HepG2 (cell line): Measurements from ENCODE around the gene ELAPOR1. TPM values are rescaled to one million over a fixed set of nuclear protein-coding genes. Genes with fewer than 3 reads are reported as not detected.
A peak's percentile ranks its signal among the peaks of the same experiment; 100 is the strongest.

ENCODE experiments used
- CCAR2 ChIP-seq: fragments of 200-400 bp; formaldehyde crosslinking; optimal IDR thresholded peaks from 2 replicates; pipeline ENCODE3; 2018; ENCODE audit warnings: low read depth, mild to moderate bottlenecking, low read length, moderate library complexity
- CEBPB ChIP-seq: IDR thresholded peaks from 2 replicates; pipeline ENCODE4 v1.6.1; 2011; ENCODE audit warnings: low read depth, low read length, improper control_type of control experiment, borderline replicate concordance
- CREB1 ChIP-seq, 2 experiments: fragments of 450-650 bp in 1 of 2; IDR thresholded peaks; 2 replicates each; pipeline ENCODE4 v1.6.1; 2016 to 2017; ENCODE audit warnings: control low read depth in 1 of 2, mild to moderate bottlenecking in 1 of 2, missing compliant biosample characterization in 1 of 2, missing genetic modification characterization in 1 of 2
- HDAC6 ChIP-seq: fragments of 200-600 bp; sonication (generic); IDR thresholded peaks from 2 replicates; pipeline ENCODE4 v1.7.0; 2017; ENCODE audit warnings: mild to moderate bottlenecking, antibody characterized with exemption, low read length, low read depth
- IRF2 ChIP-seq: IDR thresholded peaks from 2 replicates; pipeline ENCODE4 v1.6.1; 2018; ENCODE audit warnings: missing genetic modification reagents, missing compliant biosample characterization
- PCBP2 ChIP-seq: fragments of 200-400 bp; formaldehyde crosslinking; optimal IDR thresholded peaks from 2 replicates; pipeline ENCODE3; 2018; ENCODE audit warnings: low read length, low read depth; ENCODE audit not compliant: poor library complexity, severe bottlenecking
- POGK ChIP-seq: sonication (generic); formaldehyde crosslinking; conservative IDR thresholded peaks from 2 replicates; pipeline ENCODE4 v1.8.0; 2022; ENCODE audit warnings: mild to moderate bottlenecking, moderate library complexity, missing genetic modification reagents
- POLR2AphosphoS5 ChIP-seq: IDR thresholded peaks from 2 replicates; pipeline ENCODE4 v1.6.1; 2012; ENCODE audit warnings: low read depth, low read length
- SNAPC4 ChIP-seq: sonication (generic); formaldehyde crosslinking; IDR thresholded peaks from 2 replicates; pipeline ENCODE4 v1.4.0; 2020; ENCODE audit warnings: mild to moderate bottlenecking, missing genetic modification reagents
- TEAD3 ChIP-seq: optimal IDR thresholded peaks from 2 replicates; pipeline ENCODE3; 2016; ENCODE audit warnings: borderline replicate concordance
- ZBTB39 ChIP-seq: sonication (generic); formaldehyde crosslinking; IDR thresholded peaks from 2 replicates; pipeline ENCODE4 v1.5.0; 2020; ENCODE audit warnings: missing genetic modification reagents
- ZBTB7A ChIP-seq: sonication (generic); formaldehyde crosslinking; IDR thresholded peaks from 2 replicates; pipeline ENCODE4 v1.8.0; 2022; ENCODE audit warnings: mild to moderate bottlenecking, missing genetic modification reagents
- ZNF329 ChIP-seq: sonication (generic); formaldehyde crosslinking; IDR thresholded peaks from 2 replicates; pipeline ENCODE4 v1.9.0; 2021; ENCODE audit warnings: low read depth, mild to moderate bottlenecking, missing genetic modification reagents
- ZNF441 ChIP-seq: sonication (generic); formaldehyde crosslinking; IDR thresholded peaks from 2 replicates; pipeline ENCODE4 v1.7.0; 2021; ENCODE audit warnings: missing genetic modification reagents, borderline replicate concordance
- ZNF605 ChIP-seq: sonication (generic); formaldehyde crosslinking; IDR thresholded peaks from 2 replicates; pipeline ENCODE4 v1.8.0; 2022; ENCODE audit warnings: mild to moderate bottlenecking, missing genetic modification reagents
- ZNF782 ChIP-seq: sonication (generic); formaldehyde crosslinking; IDR thresholded peaks from 2 replicates; pipeline ENCODE4 v1.4.0; 2020; ENCODE audit warnings: missing genetic modification reagents, mild to moderate bottlenecking, borderline replicate concordance
- ZNF878 ChIP-seq: sonication (generic); formaldehyde crosslinking; IDR thresholded peaks from 2 replicates; pipeline ENCODE4 v1.8.1; 2023; ENCODE audit warnings: mild to moderate bottlenecking, missing genetic modification reagents, moderate library complexity
- polyA plus RNA-seq, 8 experiments: library from polyadenylated mRNA; depleted of rRNA in 3 of 8; stranded (reverse) in 7 of 8; unstranded in 1 of 8; fragments of >200 nt; fragmentation: Illumina TruSeq in 4 of 8; extraction: Trizol in 4 of 8; gene quantifications; 2 replicates each; pipeline versions ENCODE4 v1.2.1 to v1.2.3, GENCODE V29; 2011 to 2016; ENCODE audit warnings: low read depth in 4 of 8, missing spikeins in 1 of 8, mixed read lengths in 1 of 8; ENCODE audit not compliant: insufficient read depth in 1 of 8
- total RNA-seq, 5 experiments: library from RNA; depleted of rRNA; stranded (reverse); fragments of >200 nt; fragmentation: Illumina TruSeq; extraction: Trizol; gene quantifications; 2 replicates each; pipeline ENCODE4 v1.2.3, GENCODE V29; 2016; ENCODE audit warnings: low read depth in 1 of 5
- TF ChIP-seq, protein P1 (sequence below): sonication (generic); formaldehyde crosslinking; IDR thresholded peaks from 2 replicates; pipeline ENCODE4 v1.5.1; 2020; ENCODE audit warnings: missing genetic modification reagents, mild to moderate bottlenecking, borderline replicate concordance

ELAPOR1 gene
- total and polyA plus RNA-seq, 2 of the 13 experiments (the other 11 are each of a cell fraction or from before 2014, with no cell fraction given): 0.13 to 0.20 TPM

- TF ChIP-seq POGK (CRISPR knock-in tag): peak; percentile 91
- peak; percentile 71 for TF ChIP-seq TEAD3 (CRISPR knock-in tag)
- peak; percentile 58; the same call in 1 of the 2 replicates for TF ChIP-seq ZNF441 (CRISPR knock-in tag)
- TF ChIP-seq CREB1 (IDR thresholded peaks at IDR 0.05): peak; percentile 79
- peak; percentile 88 for TF ChIP-seq CREB1 (CRISPR knock-in tag; IDR thresholded peaks at IDR 0.05)
- no peak for TF ChIP-seq CCAR2
- 0 out of 2 replicates have a peak, but pooled peaks have one; percentile 70 for TF ChIP-seq ZNF329 (CRISPR knock-in tag)
- TF ChIP-seq ZNF878 (CRISPR knock-in tag): peak; percentile 45; the same call in 1 of the 2 replicates
- TF ChIP-seq CEBPB: no peak
- 0 out of 2 replicates have a peak, but pooled peaks have one; percentile 39 for TF ChIP-seq ZBTB7A (CRISPR knock-in tag)
- peak; percentile 93 for TF ChIP-seq ZNF605 (CRISPR knock-in tag)
- TF ChIP-seq, protein P1, sequence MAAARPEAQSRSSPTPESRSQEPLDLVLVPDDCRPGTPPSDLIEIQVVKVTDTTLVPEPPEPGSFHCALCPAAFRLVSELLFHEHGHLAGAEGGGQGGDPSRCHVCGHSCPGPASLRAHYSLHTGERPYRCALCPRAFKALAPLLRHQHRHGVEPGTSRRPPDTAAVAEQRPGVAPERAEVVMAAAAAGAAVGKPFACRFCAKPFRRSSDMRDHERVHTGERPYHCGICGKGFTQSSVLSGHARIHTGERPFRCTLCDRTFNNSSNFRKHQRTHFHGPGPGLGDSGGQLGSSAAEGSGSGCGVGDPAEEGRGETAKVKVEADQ: 0 out of 2 replicates have a peak, but pooled peaks have one; percentile 61
- peak; percentile 82; the same call in 1 of the 2 replicates for TF ChIP-seq ZNF782 (CRISPR knock-in tag)
- no peak for TF ChIP-seq HDAC6
- TF ChIP-seq ZBTB39: no peak
- TF ChIP-seq PCBP2: no peak
- TF ChIP-seq SNAPC4 (CRISPR knock-in tag): peak; percentile 36; the same call in 1 of the 2 replicates
- peak; percentile 97 for TF ChIP-seq IRF2 (CRISPR knock-in tag)
- peak; percentile 82 for TF ChIP-seq POLR2AphosphoS5
These were observed 23.5 kb upstream of the ELAPOR1 start, which contains the start of gene TMEM167B (continued) for GRCh38 chr1:109090196-109091077.
